Subcutaneous abdominal adipose tissue (tissue), 5 donors: ENCODE measurements around the gene ITLN1.

Experiments
- H3K27ac ChIP-seq: one replicate; pipeline ENCODE4 v1.7.0; 2013; ENCODE audit warnings: low read depth, mild to moderate bottlenecking, inconsistent platforms, low read length, moderate library complexity
- H3K27me3 ChIP-seq, 5 donors: one replicate each; pipeline ENCODE4 v1.7.0; 2013; ENCODE audit warnings: low read length in 5 of 5, inconsistent platforms in 1 of 5; ENCODE audit not compliant: control insufficient read depth in 5 of 5, insufficient read depth in 4 of 5
- H3K36me3 ChIP-seq, 5 donors: one replicate each; pipeline ENCODE4 v1.7.0; 2013; ENCODE audit warnings: low read length in 5 of 5; ENCODE audit not compliant: control insufficient read depth in 5 of 5, insufficient read depth in 5 of 5
- H3K4me1 ChIP-seq, 5 donors: one replicate each; pipeline ENCODE4 v1.7.0; 2013; ENCODE audit warnings: low read length in 5 of 5, mild to moderate bottlenecking in 3 of 5, moderate library complexity in 1 of 5; ENCODE audit not compliant: control insufficient read depth in 5 of 5, insufficient read depth in 5 of 5
- H3K4me3 ChIP-seq, 5 donors: one replicate each; pipeline ENCODE4 v1.7.0; 2013; ENCODE audit warnings: low read length in 5 of 5, low read depth in 1 of 5
- H3K9ac ChIP-seq, 5 donors: one replicate each; pipeline ENCODE4 v1.7.0; 2013; ENCODE audit warnings: low read length in 5 of 5, mild to moderate bottlenecking in 4 of 5, moderate library complexity in 3 of 5
- H3K9me3 ChIP-seq, 5 donors: one replicate each; pipeline ENCODE4 v1.7.0; 2013; ENCODE audit warnings: low read length in 5 of 5; ENCODE audit not compliant: control insufficient read depth in 5 of 5
- donor health status: healthy.
- donor health status: healthy.
- donor health status: healthy.
- donor health status: healthy.
- donor health status: healthy.

The ITLN1 gene

GRCh38 chr1:160859166-160859565 lies 25.8 kb downstream of the ITLN1 start:
- Histone ChIP-seq H3K27ac (no peak overlapping the region), H3K4me1 (peaks cover 0 to 31% (median 12%) of the 10 kb centered on the region in 5 donors), H3K36me3 (no peaks in the 10 kb centered on the region), H3K4me3 (no peak overlapping the region), H3K9me3 (no peaks in the 10 kb centered on the region), H3K27me3 (peaks cover 0 to 5% (median 3%) of the 10 kb centered on the region in 5 donors), H3K9ac (no peak overlapping the region)

- Histone ChIP-seq H3K27me3 (peaks cover 0 to 5% (median 3%) of the 10 kb centered on the region in 5 donors), H3K9ac (no peak overlapping the region), H3K36me3 (no peaks in the 10 kb centered on the region), H3K4me3 (no peak overlapping the region), H3K9me3 (no peaks in the 10 kb centered on the region), H3K4me1 (peaks cover 0 to 31% (median 12%) of the 10 kb centered on the region in 5 donors), H3K27ac (no peak overlapping the region)
Observed at GRCh38 chr1:160858507-160858906, 26.5 kb downstream of the ITLN1 start.

- H3K4me1 ChIP-seq = peaks cover 0 to 31% (median 10%) of the 10 kb centered on the region in 5 donors
- no peaks in the 10 kb centered on the region for H3K36me3 ChIP-seq
- H3K9me3 ChIP-seq = peaks cover 0 to 2% (median 0%) of the 10 kb centered on the region in 5 donors
- peaks cover 0 to 5% (median 3%) of the 10 kb centered on the region in 5 donors for H3K27me3 ChIP-seq
- H3K9ac ChIP-seq = no peak overlapping the region
- no peak overlapping the region for H3K4me3 ChIP-seq
- no peak overlapping the region for H3K27ac ChIP-seq
Observed at GRCh38 chr1:160858097-160858496, 26.9 kb downstream of the ITLN1 start.

- Histone ChIP-seq H3K4me1 (peaks cover 0 to 15% (median 0%) of the 10 kb centered on the region in 5 donors), H3K36me3 (no peaks in the 10 kb centered on the region), H3K9me3 (peaks cover 0 to 5% (median 0%) of the 10 kb centered on the region in 5 donors), H3K4me3 (no peak overlapping the region), H3K9ac (no peak overlapping the region), H3K27me3 (no peaks in the 10 kb centered on the region), H3K27ac (no peak overlapping the region)
Observed at GRCh38 chr1:160855181-160855981, 29.6 kb downstream of the ITLN1 start.

GRCh38 chr1:160853754-160854153 lies 31.2 kb downstream of the ITLN1 start:
- no peaks in the 10 kb centered on the region for H3K27me3 ChIP-seq
- H3K36me3 ChIP-seq = no peaks in the 10 kb centered on the region
- H3K4me1 ChIP-seq = peaks cover 0 to 7% (median 0%) of the 10 kb centered on the region in 5 donors
- H3K4me3 ChIP-seq = no peak overlapping the region
- H3K9me3 ChIP-seq = peaks cover 0 to 5% (median 0%) of the 10 kb centered on the region in 5 donors
- no peak overlapping the region for H3K9ac ChIP-seq
- H3K27ac ChIP-seq = no peak overlapping the region

- Histone ChIP-seq H3K4me3 (no peak overlapping the region), H3K27ac (no peak overlapping the region), H3K36me3 (no peaks in the 10 kb centered on the region), H3K4me1 (no peaks in the 10 kb centered on the region), H3K9me3 (peaks cover 0 to 5% (median 0%) of the 10 kb centered on the region in 5 donors), H3K27me3 (no peaks in the 10 kb centered on the region), H3K9ac (no peak overlapping the region)
Observed at GRCh38 chr1:160853014-160853413, 32.0 kb downstream of the ITLN1 start.

GRCh38 chr1:160850993-160851392 lies 34.0 kb downstream of the ITLN1 start:
- no peak overlapping the region for H3K9ac ChIP-seq

GRCh38 chr1:160850541-160850940 lies 34.4 kb downstream of the ITLN1 start:
- Histone ChIP-seq H3K36me3 (no peaks in the 10 kb centered on the region), H3K9ac (no peak overlapping the region), H3K27me3 (no peaks in the 10 kb centered on the region), H3K9me3 (peaks cover 0 to 6% (median 0%) of the 10 kb centered on the region in 5 donors), H3K4me1 (no peaks in the 10 kb centered on the region), H3K27ac (no peak overlapping the region), H3K4me3 (no peak overlapping the region)

More at GRCh38 chr1:160850993-160851392, 34.0 kb downstream of the ITLN1 start:
- no peaks in the 10 kb centered on the region for H3K36me3 ChIP-seq
- peaks cover 0 to 6% (median 0%) of the 10 kb centered on the region in 5 donors for H3K9me3 ChIP-seq
- no peaks in the 10 kb centered on the region for H3K27me3 ChIP-seq
- H3K4me3 ChIP-seq = no peak overlapping the region
- H3K4me1 ChIP-seq = no peaks in the 10 kb centered on the region
- H3K27ac ChIP-seq = no peak overlapping the region

GRCh38 chr1:160846281-160846680 lies 38.7 kb downstream of the ITLN1 start:
- Histone ChIP-seq H3K4me3 (no peak overlapping the region), H3K36me3 (no peaks in the 10 kb centered on the region), H3K4me1 (no peaks in the 10 kb centered on the region), H3K27ac (no peak overlapping the region), H3K27me3 (peaks cover 0 to 3% (median 0%) of the 10 kb centered on the region in 5 donors), H3K9ac (no peak overlapping the region), H3K9me3 (peaks cover 0 to 3% (median 0%) of the 10 kb centered on the region in 5 donors)

- peaks cover 0 to 3% (median 0%) of the 10 kb centered on the region in 5 donors for H3K9me3 ChIP-seq
- no peaks in the 10 kb centered on the region for H3K4me1 ChIP-seq
- no peak overlapping the region for H3K27ac ChIP-seq
- peaks cover 0 to 3% (median 0%) of the 10 kb centered on the region in 5 donors for H3K27me3 ChIP-seq
- H3K9ac ChIP-seq = no peak overlapping the region
- no peaks in the 10 kb centered on the region for H3K36me3 ChIP-seq
- no peak overlapping the region for H3K4me3 ChIP-seq
Observed at GRCh38 chr1:160844447-160845232, 40.3 kb downstream of the ITLN1 start.
